Mucosa of rectum (tissue), 2 donors: Measurements from ENCODE around the gene C1QTNF7.

Experiments
- H3K27ac ChIP-seq, 2 donors: one replicate each; pipeline ENCODE4 v1.7.0; 2013; ENCODE audit warnings: inconsistent platforms in 2 of 2, low read depth in 2 of 2, low read length in 2 of 2
- H3K27me3 ChIP-seq, 2 donors: one replicate each; pipeline ENCODE4 v1.7.0; 2013; ENCODE audit warnings: low read length in 2 of 2; ENCODE audit not compliant: control insufficient read depth in 2 of 2, insufficient read depth in 2 of 2
- H3K36me3 ChIP-seq, 2 donors: one replicate each; pipeline ENCODE4 v1.7.0; 2013; ENCODE audit warnings: low read length in 2 of 2; ENCODE audit not compliant: control insufficient read depth in 2 of 2, insufficient read depth in 2 of 2
- H3K4me1 ChIP-seq, 2 donors: one replicate each; pipeline ENCODE4 v1.7.0; 2013; ENCODE audit warnings: low read length in 2 of 2, mild to moderate bottlenecking in 1 of 2; ENCODE audit not compliant: control insufficient read depth in 2 of 2, insufficient read depth in 2 of 2
- H3K4me3 ChIP-seq, 2 donors: one replicate each; pipeline ENCODE4 v1.7.0; 2013; ENCODE audit warnings: low read length in 2 of 2
- H3K9ac ChIP-seq, 2 donors: one replicate each; pipeline ENCODE4 v1.7.0; 2013; ENCODE audit warnings: low read length in 2 of 2, low read depth in 1 of 2, mild to moderate bottlenecking in 1 of 2
- H3K9me3 ChIP-seq, 2 donors: one replicate each; pipeline ENCODE4 v1.7.0; 2013; ENCODE audit warnings: low read length in 2 of 2; ENCODE audit not compliant: control insufficient read depth in 2 of 2
- donor health status: healthy.
- donor health status: Normal muscosa, but diverticular disease.

Gene C1QTNF7

GRCh38 chr4:15479089-15479912, 51.5 kb downstream of the C1QTNF7 start:
- H3K4me3 ChIP-seq = peak overlapping the region; percentile 21 to 55
- H3K36me3 ChIP-seq = no peaks in the 10 kb centered on the region
- H3K4me1 ChIP-seq = no peaks in the 10 kb centered on the region
- H3K27me3 ChIP-seq = no peaks in the 10 kb centered on the region
- no peaks in the 10 kb centered on the region for H3K9me3 ChIP-seq
- peak overlapping the region in 1 of 2 donors; percentile 45 for H3K27ac ChIP-seq
- H3K9ac ChIP-seq = no peak overlapping the region

- no peaks in the 10 kb centered on the region for H3K36me3 ChIP-seq
- no peaks in the 10 kb centered on the region for H3K9me3 ChIP-seq
- peak overlapping the region; percentile 21 to 55 for H3K4me3 ChIP-seq
- H3K27me3 ChIP-seq = no peaks in the 10 kb centered on the region
- H3K27ac ChIP-seq = peak overlapping the region in 1 of 2 donors; percentile 1
- no peak overlapping the region for H3K9ac ChIP-seq
- H3K4me1 ChIP-seq = no peaks in the 10 kb centered on the region
These were observed 52.0 kb downstream of the C1QTNF7 start for GRCh38 chr4:15479913-15480185.

GRCh38 chr4:15481961-15482745, 54.3 kb downstream of the C1QTNF7 start:
- no peak overlapping the region for H3K4me3 ChIP-seq
- no peaks in the 10 kb centered on the region for H3K27me3 ChIP-seq
- no peaks in the 10 kb centered on the region for H3K36me3 ChIP-seq
- H3K27ac ChIP-seq = no peak overlapping the region
- no peak overlapping the region for H3K9ac ChIP-seq
- no peaks in the 10 kb centered on the region for H3K9me3 ChIP-seq
- no peaks in the 10 kb centered on the region for H3K4me1 ChIP-seq

- H3K9ac ChIP-seq = no peak overlapping the region
- no peaks in the 10 kb centered on the region for H3K4me1 ChIP-seq
- H3K27ac ChIP-seq = no peak overlapping the region
- H3K9me3 ChIP-seq = no peaks in the 10 kb centered on the region
- no peaks in the 10 kb centered on the region for H3K27me3 ChIP-seq
- no peak overlapping the region for H3K4me3 ChIP-seq
- H3K36me3 ChIP-seq = no peaks in the 10 kb centered on the region
These were observed 55.0 kb downstream of the C1QTNF7 start for GRCh38 chr4:15482842-15483241.

- Histone ChIP-seq H3K9me3 (no peaks in the 10 kb centered on the region), H3K4me1 (no peaks in the 10 kb centered on the region), H3K27ac (no peak overlapping the region), H3K9ac (no peak overlapping the region), H3K4me3 (no peak overlapping the region), H3K36me3 (no peaks in the 10 kb centered on the region), H3K27me3 (no peaks in the 10 kb centered on the region)
These were observed 60.3 kb downstream of the C1QTNF7 start for GRCh38 chr4:15488136-15488535.

- Histone ChIP-seq H3K27me3 (no peaks in the 10 kb centered on the region), H3K9ac (no peak overlapping the region), H3K4me3 (no peak overlapping the region), H3K27ac (no peak overlapping the region), H3K9me3 (no peaks in the 10 kb centered on the region), H3K4me1 (no peaks in the 10 kb centered on the region), H3K36me3 (no peaks in the 10 kb centered on the region)
These were observed 61.0 kb downstream of the C1QTNF7 start for GRCh38 chr4:15488658-15489470.

GRCh38 chr4:15489551-15489950, 61.7 kb downstream of the C1QTNF7 start:
- Histone ChIP-seq H3K27ac (no peak overlapping the region), H3K9ac (no peak overlapping the region), H3K4me3 (no peak overlapping the region), H3K36me3 (no peaks in the 10 kb centered on the region), H3K4me1 (no peaks in the 10 kb centered on the region), H3K9me3 (no peaks in the 10 kb centered on the region), H3K27me3 (no peaks in the 10 kb centered on the region)

GRCh38 chr4:15493411-15493810, 65.6 kb downstream of the C1QTNF7 start:
- Histone ChIP-seq H3K27ac (no peak overlapping the region), H3K27me3 (no peaks in the 10 kb centered on the region), H3K9ac (no peak overlapping the region), H3K9me3 (no peaks in the 10 kb centered on the region), H3K36me3 (no peaks in the 10 kb centered on the region), H3K4me3 (no peak overlapping the region), H3K4me1 (no peaks in the 10 kb centered on the region)

- Histone ChIP-seq H3K4me1 (no peaks in the 10 kb centered on the region), H3K9me3 (no peaks in the 10 kb centered on the region), H3K4me3 (no peak overlapping the region), H3K27ac (no peak overlapping the region), H3K9ac (no peak overlapping the region), H3K27me3 (no peaks in the 10 kb centered on the region), H3K36me3 (no peaks in the 10 kb centered on the region)
These were observed 67.8 kb downstream of the C1QTNF7 start for GRCh38 chr4:15495621-15496020.
